Peyer's patch (tissue), 4 donors: ENCODE data around the gene CISD3.

Experiments
- CTCF ChIP-seq, 6 experiments: fragments of 450-650 bp in 4 of 6; fragments of 200-600 bp in 2 of 6; sonication (generic) in 1 of 6; IDR thresholded peaks; one replicate each; pipeline ENCODE4 v1.5.1; 2017 to 2019; ENCODE audit warnings: antibody characterized with exemption in 6 of 6, mild to moderate bottlenecking in 3 of 6, moderate library complexity in 1 of 6
- POLR2A ChIP-seq, 2 donors: fragments of 450-650 bp; IDR thresholded peaks; one replicate each; pipeline ENCODE4 v1.5.1; 2017; ENCODE audit warnings: antibody characterized with exemption in 2 of 2, mild to moderate bottlenecking in 2 of 2, moderate library complexity in 2 of 2

- TF ChIP-seq CTCF (IDR thresholded peaks at IDR 0.05) (no peak), POLR2A (IDR thresholded peaks at IDR 0.05) (no peak)
Measured at GRCh38 chr17:38706505-38707216, 23.5 kb upstream of the CISD3 start.
